HG03045 (cell line): ENCODE data around the gene HIPK1.
A peak's percentile ranks its signal among the peaks of the same experiment; 100 is the strongest.

Source experiments
- ATAC-seq: cut with Tn5 transposase; IDR thresholded peaks from one replicate; pipeline ENCODE4 v1.9.1; 2021; ENCODE audit warnings: mild to moderate bottlenecking, moderate library complexity; ENCODE audit not compliant: unreplicated experiment

The HIPK1 gene

GRCh38 chr1:113928941-113929749 lies at the start of gene HIPK1:
Gene HIPK1, plus strand, starts transcription at chr1:113929324.
- peak; percentile 72 for ATAC-seq

GRCh38 chr1:113879739-113880038 lies 49.4 kb upstream of the HIPK1 start:
- no peak for ATAC-seq

GRCh38 chr1:113881661-113882060 lies 47.5 kb upstream of the HIPK1 start:
- no peak for ATAC-seq

- no peak for ATAC-seq
Measured at GRCh38 chr1:113886417-113887401, 42.4 kb upstream of the HIPK1 start.

- ATAC-seq: no peak
Measured at GRCh38 chr1:113887402-113888175, 41.5 kb upstream of the HIPK1 start, which contains the start of gene BCL2L15. Gene BCL2L15, minus strand, starts transcription at chr1:113887581. Its CDS starts 206 bp downstream, at chr1:113887375.

GRCh38 chr1:113890816-113891215 lies 38.3 kb upstream of the HIPK1 start:
- no peak for ATAC-seq

GRCh38 chr1:113891631-113892220 lies 37.4 kb upstream of the HIPK1 start:
- ATAC-seq: no peak

- ATAC-seq: no peak
Measured at GRCh38 chr1:113893267-113893666, 35.9 kb upstream of the HIPK1 start.

GRCh38 chr1:113895098-113895497 lies 34.0 kb upstream of the HIPK1 start:
- ATAC-seq: no peak

GRCh38 chr1:113895961-113896360 lies 33.2 kb upstream of the HIPK1 start:
- no peak for ATAC-seq

- no peak for ATAC-seq
Measured at GRCh38 chr1:113898241-113898814, 30.8 kb upstream of the HIPK1 start.

- no peak for ATAC-seq
Measured at GRCh38 chr1:113899111-113899510, 30.0 kb upstream of the HIPK1 start.

GRCh38 chr1:113901191-113901590 lies 27.9 kb upstream of the HIPK1 start:
- ATAC-seq: no peak

GRCh38 chr1:113903501-113904292 lies 25.4 kb upstream of the HIPK1 start:
- ATAC-seq: no peak

- ATAC-seq: peak; percentile 31
Measured at GRCh38 chr1:113904293-113904673, 24.8 kb upstream of the HIPK1 start.

GRCh38 chr1:113904674-113905434 lies 24.3 kb upstream of the HIPK1 start, which contains the start of the genes AP4B1 and DCLRE1B:
Gene AP4B1, minus strand, starts transcription at chr1:113904799. Its CDS starts 82 bp downstream, at chr1:113904717.
Gene DCLRE1B, plus strand, starts transcription at chr1:113905326. Its CDS starts 261 bp downstream, at chr1:113905587.
- peak; percentile 90 for ATAC-seq

GRCh38 chr1:113905435-113905861 lies 23.7 kb upstream of the HIPK1 start:
- peak; percentile 2 for ATAC-seq

GRCh38 chr1:113912594-113913311 lies 16.4 kb upstream of the HIPK1 start:
- no peak for ATAC-seq
